Activated T-cell treated with anti-CD3 and anti-CD28 coated beads, Interleukin-2, amount 50 U/mL, for 24 hours (primary cell): ENCODE measurements around the gene FAM228B.
"Not testable (repeated sequence)": the region's sequence is repeated elsewhere in the genome, so short reads cannot be mapped to it uniquely, and the experiment has no call there.

Source experiments
- DNase-seq: peaks from one replicate; pipeline ENCODE4 v3.0.0-alpha.2; 2020
- H3K27ac Mint-ChIP-seq: 2 replicates; pipeline ENCODE4 v1.8.0; 2020; ENCODE audit warnings: mild to moderate bottlenecking, mixed read lengths
- H3K27me3 Mint-ChIP-seq: 2 replicates; pipeline ENCODE4 v1.8.0; 2020; ENCODE audit warnings: mixed read lengths
- H3K36me3 Mint-ChIP-seq: 2 replicates; pipeline ENCODE4 v1.8.0; 2020; ENCODE audit warnings: low read depth, mixed read lengths
- H3K4me1 Mint-ChIP-seq: 2 replicates; pipeline ENCODE4 v1.8.0; 2020; ENCODE audit warnings: low read depth, mixed read lengths
- H3K4me3 Mint-ChIP-seq: 2 replicates; pipeline ENCODE4 v1.8.0; 2020; ENCODE audit warnings: mild to moderate bottlenecking, moderate library complexity, mixed read lengths
- H3K9me3 Mint-ChIP-seq: 2 replicates; pipeline ENCODE4 v1.8.0; 2020; ENCODE audit warnings: mixed read lengths

Gene FAM228B

DNA sequence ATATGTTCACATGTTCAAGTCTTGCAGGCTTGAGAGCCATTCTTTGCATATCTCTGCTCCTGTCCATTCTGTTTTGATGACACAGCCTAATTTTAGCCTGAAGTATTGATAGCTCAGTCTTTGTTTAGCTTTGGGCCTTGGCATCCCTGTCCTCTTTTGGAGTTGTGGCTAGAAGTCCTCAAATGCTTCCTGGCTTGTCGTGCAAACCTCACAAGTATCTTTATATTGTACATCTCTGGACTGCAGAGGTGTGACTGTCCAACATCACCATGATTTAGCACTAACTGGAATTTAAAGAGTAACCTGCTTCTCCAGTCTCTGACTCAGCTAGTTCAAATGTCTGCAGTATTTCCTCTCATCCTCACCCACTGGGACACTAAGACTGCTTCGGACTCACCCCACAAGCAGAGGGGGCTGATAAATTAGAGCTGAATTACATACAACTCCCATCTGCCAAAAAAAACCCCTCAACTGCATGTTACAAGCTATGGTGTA lies 11.8 kb upstream of the FAM228B start:
- Mint-ChIP-seq H3K27ac (no peak overlapping the region), H3K4me1 (peaks cover 2% of the 10 kb centered on the region), H3K36me3 (no peaks in the 10 kb centered on the region), H3K4me3 (no peak overlapping the region), H3K27me3 (no peaks in the 10 kb centered on the region), H3K9me3 (peaks cover 23% of the 10 kb centered on the region)
- DNase-seq, result no peak

DNA sequence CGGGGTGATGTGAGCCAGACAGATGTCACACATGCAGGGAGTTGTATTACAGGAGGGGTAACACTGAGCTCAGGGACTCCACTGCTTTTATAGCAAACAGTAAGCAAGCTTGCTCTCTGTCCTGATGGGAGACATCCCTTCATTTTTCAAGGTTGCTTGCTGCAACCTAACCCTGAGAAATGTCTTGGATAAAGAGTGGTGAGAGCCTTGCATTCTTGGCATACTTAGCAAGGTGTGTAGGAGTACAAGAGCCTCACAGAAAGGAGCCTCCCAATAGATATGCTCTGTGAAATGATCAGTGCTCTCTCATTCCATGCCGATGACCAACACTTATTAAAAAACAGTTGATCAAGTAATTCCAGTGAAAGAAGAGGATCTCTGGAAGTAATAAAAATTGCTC lies 8.2 kb upstream of the FAM228B start:
- no peak for DNase-seq
- no peaks in the 10 kb centered on the region for H3K36me3 Mint-ChIP-seq
- H3K27me3 Mint-ChIP-seq, result no peaks in the 10 kb centered on the region
- peaks cover 2% of the 10 kb centered on the region for H3K4me1 Mint-ChIP-seq
- no peak overlapping the region for H3K27ac Mint-ChIP-seq
- no peak overlapping the region for H3K4me3 Mint-ChIP-seq
- no peaks in the 10 kb centered on the region for H3K9me3 Mint-ChIP-seq

- Mint-ChIP-seq H3K4me3 (no peak overlapping the region), H3K27ac (no peak overlapping the region), H3K36me3 (no peaks in the 10 kb centered on the region), H3K4me1 (peaks cover 3% of the 10 kb centered on the region), H3K27me3 (peaks cover 3% of the 10 kb centered on the region), H3K9me3 (no peaks in the 10 kb centered on the region)
- no peak for DNase-seq
These were observed 5.4 kb upstream of the FAM228B start for GRCh38 chr2:24117902-24118301.

- H3K27me3 Mint-ChIP-seq, result peaks cover 3% of the 10 kb centered on the region
- H3K36me3 Mint-ChIP-seq, result no peaks in the 10 kb centered on the region
- no peak overlapping the region for H3K4me3 Mint-ChIP-seq
These were observed 2.2 kb upstream of the FAM228B start for GRCh38 chr2:24121066-24121465.

GRCh38 chr2:24121469-24121868 lies 1.8 kb upstream of the FAM228B start:
- no peak overlapping the region for H3K27ac Mint-ChIP-seq
- H3K4me1 Mint-ChIP-seq, result peaks cover 11% of the 10 kb centered on the region

More at GRCh38 chr2:24121066-24121465, 2.2 kb upstream of the FAM228B start:
- DNase-seq, result no peak
- peaks cover 11% of the 10 kb centered on the region for H3K4me1 Mint-ChIP-seq
- H3K27ac Mint-ChIP-seq, result no peak overlapping the region
- H3K9me3 Mint-ChIP-seq, result no peaks in the 10 kb centered on the region

DNA sequence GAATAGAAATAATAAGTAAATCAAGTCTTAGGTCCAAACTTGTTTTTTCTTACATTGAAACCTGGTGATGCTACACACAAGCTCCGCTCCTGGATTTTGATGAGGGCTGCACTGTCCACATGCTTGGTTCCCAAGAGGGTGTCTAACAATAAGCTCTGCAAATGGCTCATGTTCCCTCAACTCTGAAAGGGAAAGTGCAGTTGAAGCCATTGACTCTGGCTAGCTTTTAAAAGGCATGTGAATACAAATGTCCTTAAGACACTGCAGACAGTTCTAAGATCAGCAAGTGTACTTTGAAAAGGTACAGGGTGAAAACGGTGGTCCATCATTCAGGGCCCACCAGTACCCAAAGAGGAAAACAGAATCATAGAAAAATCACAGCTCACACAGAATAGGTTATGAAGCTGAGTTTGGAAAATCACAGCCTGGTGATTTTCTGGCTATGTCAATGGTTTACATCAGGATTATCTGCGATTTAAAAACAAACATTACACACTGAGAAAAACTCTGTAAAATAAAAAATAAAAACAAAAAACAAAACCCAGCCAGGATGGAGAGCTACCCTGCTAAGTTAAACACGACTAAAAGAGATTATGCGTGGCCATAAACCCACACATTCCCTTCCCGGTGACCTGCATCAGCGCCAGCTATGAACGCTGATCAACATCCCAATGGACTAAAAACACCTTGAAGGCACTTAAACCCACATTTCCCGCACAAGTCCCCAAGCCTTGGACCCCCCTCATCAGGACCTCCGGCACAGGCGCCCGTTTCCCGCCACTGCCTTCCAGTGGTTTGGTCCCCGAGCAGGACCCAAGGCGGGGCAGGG lies 689 bp upstream of the FAM228B start:
- peak overlapping the region; percentile 78 for H3K4me3 Mint-ChIP-seq
- no peak for DNase-seq
- H3K27me3 Mint-ChIP-seq, result peaks cover 3% of the 10 kb centered on the region
- H3K9me3 Mint-ChIP-seq, result no peaks in the 10 kb centered on the region
- H3K36me3 Mint-ChIP-seq, result no peaks in the 10 kb centered on the region
- H3K4me1 Mint-ChIP-seq, result peaks cover 11% of the 10 kb centered on the region
- peak overlapping the region; percentile 76 for H3K27ac Mint-ChIP-seq

More at GRCh38 chr2:24121469-24121868, 1.8 kb upstream of the FAM228B start:
- Mint-ChIP-seq H3K27me3 (peaks cover 3% of the 10 kb centered on the region), H3K36me3 (no peaks in the 10 kb centered on the region), H3K9me3 (no peaks in the 10 kb centered on the region), H3K4me3 (no peak overlapping the region)
- DNase-seq, result no peak

GRCh38 chr2:24123922-24124580 lies 782 bp downstream of the FAM228B start:
- peak overlapping the region; percentile 81 for H3K27ac Mint-ChIP-seq
- H3K36me3 Mint-ChIP-seq, result no peaks in the 10 kb centered on the region
- peaks cover 11% of the 10 kb centered on the region for H3K4me1 Mint-ChIP-seq
- peak overlapping the region; percentile 74 for H3K4me3 Mint-ChIP-seq
- no peaks in the 10 kb centered on the region for H3K9me3 Mint-ChIP-seq
- no peak for DNase-seq
- H3K27me3 Mint-ChIP-seq, result peaks cover 3% of the 10 kb centered on the region

- no peak for DNase-seq
- no peaks in the 10 kb centered on the region for H3K9me3 Mint-ChIP-seq
- no peaks in the 10 kb centered on the region for H3K36me3 Mint-ChIP-seq
- H3K4me1 Mint-ChIP-seq, result peaks cover 11% of the 10 kb centered on the region
- H3K4me3 Mint-ChIP-seq, result no peak overlapping the region
- peaks cover 3% of the 10 kb centered on the region for H3K27me3 Mint-ChIP-seq
- no peak overlapping the region for H3K27ac Mint-ChIP-seq
These were observed 2.7 kb downstream of the FAM228B start for GRCh38 chr2:24125956-24126355.

DNA sequence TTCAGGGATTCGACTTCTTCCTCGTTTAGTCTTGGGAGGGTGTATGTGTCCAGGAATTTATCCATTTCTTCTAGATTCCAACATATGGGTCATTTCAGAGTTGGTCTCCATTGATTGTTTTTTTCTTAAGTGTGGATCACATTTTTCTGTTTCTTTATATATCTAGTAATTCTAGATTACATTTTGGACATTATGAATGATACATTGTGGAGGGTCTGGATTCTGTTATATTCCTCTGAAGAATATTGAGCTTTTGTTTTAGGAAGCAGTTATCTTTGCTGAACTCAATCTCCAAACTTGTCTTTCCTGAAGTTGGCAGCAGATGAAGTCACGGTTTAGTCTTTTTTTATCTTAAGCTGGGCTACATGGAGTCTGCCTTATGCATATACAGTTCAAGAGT lies 9.3 kb downstream of the FAM228B start:
- H3K4me3 Mint-ChIP-seq, result no peak overlapping the region
- H3K36me3 Mint-ChIP-seq, result peaks cover 6% of the 10 kb centered on the region
- no peaks in the 10 kb centered on the region for H3K27me3 Mint-ChIP-seq
- no peaks in the 10 kb centered on the region for H3K4me1 Mint-ChIP-seq
- no peak overlapping the region for H3K27ac Mint-ChIP-seq
- no peak for DNase-seq
- peaks cover 4% of the 10 kb centered on the region for H3K9me3 Mint-ChIP-seq

DNA sequence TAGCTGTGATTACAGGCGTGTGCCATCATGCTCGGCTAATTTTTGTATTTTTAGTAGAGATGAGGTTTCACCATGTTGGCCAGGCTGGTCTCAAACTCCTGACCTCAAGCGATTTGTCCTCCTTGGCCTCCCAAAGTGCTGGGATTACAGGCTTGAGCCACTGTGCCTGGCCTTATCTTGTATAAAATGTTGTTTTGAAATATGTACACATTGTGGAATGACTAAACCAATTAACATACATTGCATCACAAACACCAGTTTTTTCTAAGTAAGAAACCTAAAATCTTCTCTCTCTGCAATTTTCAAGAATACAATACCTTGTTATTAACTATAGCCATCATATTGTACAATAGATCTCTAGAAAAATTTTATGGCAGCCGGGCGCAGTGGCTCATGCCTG lies 17.0 kb downstream of the FAM228B start:
- H3K9me3 Mint-ChIP-seq, H3K4me3 Mint-ChIP-seq, H3K36me3 Mint-ChIP-seq, DNase-seq, H3K4me1 Mint-ChIP-seq, H3K27ac Mint-ChIP-seq, H3K27me3 Mint-ChIP-seq: not testable (repeated sequence)

- H3K9me3 Mint-ChIP-seq, result peaks cover 17% of the 10 kb centered on the region
- H3K4me3 Mint-ChIP-seq, result no peak overlapping the region
- no peak for DNase-seq
- H3K4me1 Mint-ChIP-seq, result no peaks in the 10 kb centered on the region
- H3K27me3 Mint-ChIP-seq, result no peaks in the 10 kb centered on the region
- peaks cover 23% of the 10 kb centered on the region for H3K36me3 Mint-ChIP-seq
- H3K27ac Mint-ChIP-seq, result no peak overlapping the region
These were observed 24.1 kb downstream of the FAM228B start for GRCh38 chr2:24147364-24147763.

DNA sequence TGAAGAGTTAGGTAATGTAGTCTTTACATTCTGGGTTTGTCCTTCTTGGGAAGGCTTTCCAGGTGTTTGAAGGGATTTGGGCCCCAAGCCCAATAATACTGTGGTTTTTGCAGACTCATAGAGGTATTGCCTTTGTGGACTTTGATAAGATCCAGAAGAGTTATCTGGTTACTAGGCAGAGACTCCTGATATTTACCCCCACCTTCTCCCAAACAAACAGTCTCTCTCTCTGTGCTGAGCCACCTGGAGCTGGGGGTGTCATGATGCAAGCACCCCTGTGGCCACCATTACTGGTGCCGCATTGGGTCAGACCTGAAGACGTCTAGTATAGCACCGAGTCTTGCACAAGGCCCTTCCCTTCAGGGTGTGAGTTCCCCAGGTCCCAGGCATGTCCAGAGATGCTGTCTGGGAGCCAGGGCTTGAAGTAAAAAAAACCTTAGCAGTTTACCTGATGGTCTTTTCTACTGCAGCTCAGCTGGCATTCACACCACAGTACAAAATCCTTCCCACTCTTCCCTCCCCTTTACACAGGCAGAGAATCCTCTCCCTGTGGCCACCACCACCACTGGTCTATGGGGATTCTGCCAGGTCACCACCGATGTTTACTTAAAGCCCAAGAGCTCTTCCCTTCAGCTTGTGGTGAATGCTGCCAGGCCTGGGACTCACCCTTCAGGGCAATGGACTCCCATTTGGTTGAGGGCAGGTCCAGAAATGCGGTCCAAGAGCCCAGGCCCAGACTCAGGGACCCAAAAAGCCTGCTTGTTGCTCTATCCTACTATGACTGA lies 29.3 kb downstream of the FAM228B start:
- no peak overlapping the region for H3K27ac Mint-ChIP-seq
- peaks cover 9% of the 10 kb centered on the region for H3K9me3 Mint-ChIP-seq
- no peak overlapping the region for H3K4me3 Mint-ChIP-seq
- no peak for DNase-seq
- peaks cover 15% of the 10 kb centered on the region for H3K36me3 Mint-ChIP-seq
- H3K4me1 Mint-ChIP-seq, result no peaks in the 10 kb centered on the region
- no peaks in the 10 kb centered on the region for H3K27me3 Mint-ChIP-seq

DNA sequence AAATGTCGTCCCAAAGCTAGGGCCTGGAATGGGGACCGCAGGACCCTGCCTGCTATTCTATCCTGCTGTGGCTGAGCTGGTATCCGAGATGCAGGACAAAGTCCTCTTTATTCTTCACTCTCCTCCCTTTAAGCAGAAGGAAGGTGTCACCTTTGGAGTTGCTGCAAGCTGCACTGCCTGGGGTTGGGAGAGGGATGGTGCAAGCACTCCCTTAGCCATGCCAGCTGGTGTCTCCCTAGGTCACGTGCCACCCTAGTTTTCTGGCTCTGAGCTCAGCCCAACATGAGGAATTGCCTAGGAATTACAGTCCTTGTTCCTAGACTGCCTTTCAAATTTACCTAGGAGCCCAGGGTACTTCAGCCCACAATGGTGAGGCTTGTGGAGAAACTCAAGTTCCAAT lies 30.2 kb downstream of the FAM228B start:
- H3K4me3 Mint-ChIP-seq, result no peak overlapping the region
- no peaks in the 10 kb centered on the region for H3K4me1 Mint-ChIP-seq
- H3K27me3 Mint-ChIP-seq, result no peaks in the 10 kb centered on the region
- peaks cover 2% of the 10 kb centered on the region for H3K9me3 Mint-ChIP-seq
- DNase-seq, result no peak
- H3K36me3 Mint-ChIP-seq, result peaks cover 11% of the 10 kb centered on the region
- no peak overlapping the region for H3K27ac Mint-ChIP-seq

DNA sequence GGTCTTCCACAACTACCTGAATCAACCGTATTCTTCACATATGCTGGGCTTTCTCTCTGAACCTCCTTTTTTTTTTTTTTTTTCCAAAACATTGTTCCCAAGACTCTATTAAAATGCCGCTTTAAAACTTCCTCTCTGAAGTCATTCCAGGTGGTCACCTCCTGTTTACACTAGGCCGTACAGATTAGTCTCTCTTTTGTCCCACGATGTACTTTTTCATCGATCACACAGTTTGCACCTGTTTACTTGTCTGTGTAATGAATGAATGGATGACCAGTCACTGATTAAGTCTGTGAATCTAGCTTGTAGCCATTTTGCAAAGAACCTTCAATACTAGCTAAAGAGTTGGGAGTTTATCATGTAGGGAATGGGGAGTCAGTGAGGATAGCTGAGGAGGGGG lies 34.9 kb downstream of the FAM228B start:
- Mint-ChIP-seq H3K4me3 (no peak overlapping the region), H3K4me1 (no peaks in the 10 kb centered on the region), H3K9me3 (no peaks in the 10 kb centered on the region), H3K36me3 (no peaks in the 10 kb centered on the region), H3K27me3 (no peaks in the 10 kb centered on the region), H3K27ac (no peak overlapping the region)
- no peak for DNase-seq
